Keratinocyte (primary cell): ENCODE measurements around the gene PTER.

ENCODE experiments used
- EZH2 ChIP-seq: IDR thresholded peaks from one replicate; pipeline ENCODE4 v1.6.1; 2012; ENCODE audit warnings: inconsistent platforms, mild to moderate bottlenecking, low read length, moderate library complexity
- TF ChIP-seq, protein P1 (sequence below), 3 experiments: IDR thresholded peaks in 1 of 3; conservative IDR thresholded peaks in 1 of 3; optimal IDR thresholded peaks in 1 of 3; 2 replicates in 2 of 3; 3 replicates in 1 of 3; pipeline versions ENCODE3 to v1.5.1; 2011; ENCODE audit warnings: low read length in 3 of 3, mild to moderate bottlenecking in 3 of 3, moderate library complexity in 2 of 3, control low read depth in 1 of 3, inconsistent platforms in 1 of 3; ENCODE audit not compliant: insufficient read depth in 2 of 3; ENCODE audit errors: extremely low read depth in 1 of 3

GRCh38 chr10:16544099-16544498 lies 107.3 kb downstream of the PTER start:
- TF ChIP-seq, protein P1, sequence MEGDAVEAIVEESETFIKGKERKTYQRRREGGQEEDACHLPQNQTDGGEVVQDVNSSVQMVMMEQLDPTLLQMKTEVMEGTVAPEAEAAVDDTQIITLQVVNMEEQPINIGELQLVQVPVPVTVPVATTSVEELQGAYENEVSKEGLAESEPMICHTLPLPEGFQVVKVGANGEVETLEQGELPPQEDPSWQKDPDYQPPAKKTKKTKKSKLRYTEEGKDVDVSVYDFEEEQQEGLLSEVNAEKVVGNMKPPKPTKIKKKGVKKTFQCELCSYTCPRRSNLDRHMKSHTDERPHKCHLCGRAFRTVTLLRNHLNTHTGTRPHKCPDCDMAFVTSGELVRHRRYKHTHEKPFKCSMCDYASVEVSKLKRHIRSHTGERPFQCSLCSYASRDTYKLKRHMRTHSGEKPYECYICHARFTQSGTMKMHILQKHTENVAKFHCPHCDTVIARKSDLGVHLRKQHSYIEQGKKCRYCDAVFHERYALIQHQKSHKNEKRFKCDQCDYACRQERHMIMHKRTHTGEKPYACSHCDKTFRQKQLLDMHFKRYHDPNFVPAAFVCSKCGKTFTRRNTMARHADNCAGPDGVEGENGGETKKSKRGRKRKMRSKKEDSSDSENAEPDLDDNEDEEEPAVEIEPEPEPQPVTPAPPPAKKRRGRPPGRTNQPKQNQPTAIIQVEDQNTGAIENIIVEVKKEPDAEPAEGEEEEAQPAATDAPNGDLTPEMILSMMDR (optimal IDR thresholded peaks at IDR 0.05 in 1 of 3, IDR thresholded peaks at IDR 0.05 in 1 of 3, conservative IDR thresholded peaks at IDR 0.05 in 1 of 3; ENCODE audit: extremely low read depth in 1 of 3, insufficient read depth in 2 of 3, low read length in 3 of 3), result no peak
- no peak for TF ChIP-seq EZH2
